Measurements from ENCODE around the gene SCUBE1. TPM values are rescaled to one million over a fixed set of nuclear protein-coding genes. Genes with fewer than 3 reads are reported as not detected.

SCUBE1 gene
- total RNA-seq, 5 donors from 2014 or later (not counting 1 experiment from before 2014, with no cell fraction given) = 0.03 to 0.10 TPM; not detected in 3

DNA sequence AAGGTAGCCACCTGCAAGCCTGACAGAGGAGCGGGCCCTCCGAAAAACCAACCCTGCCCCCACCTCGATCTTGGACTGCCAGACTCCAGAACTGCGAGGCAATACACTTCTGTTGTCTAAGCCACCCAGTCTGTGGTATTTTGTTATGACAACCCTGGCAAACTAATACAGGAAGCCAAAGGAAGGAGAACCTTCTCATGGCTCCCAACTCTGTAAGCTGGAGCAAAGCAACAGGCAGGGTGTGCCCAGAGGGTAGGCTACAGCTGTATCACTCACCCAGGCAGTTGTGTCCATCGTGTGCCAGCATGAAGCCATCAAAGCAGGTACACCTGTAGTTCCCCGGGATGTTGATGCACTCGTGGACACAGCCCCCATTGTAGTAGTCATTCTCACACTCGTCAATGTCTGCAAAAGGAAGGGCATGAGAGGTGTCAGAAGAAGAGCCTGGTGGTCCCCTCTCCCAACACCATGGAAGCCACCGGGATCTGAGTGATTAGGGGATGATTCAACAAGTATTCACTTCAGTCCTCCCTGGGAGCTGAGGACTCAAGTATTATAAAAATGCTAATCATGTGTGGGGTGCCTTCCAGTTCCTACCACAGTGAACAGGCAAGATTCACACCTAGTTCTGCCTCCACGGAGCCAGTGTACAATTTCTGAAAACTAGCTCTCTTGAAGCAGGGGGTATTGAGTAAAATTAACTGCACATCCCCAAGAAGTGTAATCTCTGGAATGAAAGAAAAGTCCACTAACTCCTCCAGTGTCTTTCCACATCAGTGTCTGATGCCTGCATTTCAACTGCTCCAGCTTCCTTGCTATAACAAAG lies 23.3 kb downstream of the SCUBE1 start:
- Histone ChIP-seq H3K36me3 (ENCODE audit: control insufficient read depth in 2 of 2, extremely low read depth in 1 of 2, insufficient read depth in 1 of 2, low read length in 1 of 2) (no peaks in the 10 kb centered on the region), H3K27me3 (replicated peaks in 1 of 2; ENCODE audit: control insufficient read depth in 2 of 2, extremely low read depth in 1 of 2, insufficient read depth in 2 of 2, low read length in 1 of 2) (peaks cover 0 to under 1% of the 10 kb centered on the region in 2 experiments), H3K27ac (ENCODE audit: low read length) (no peak overlapping the region), H3K4me3 (ENCODE audit: control insufficient read depth in 1 of 2, extremely low read depth in 1 of 2, low read length in 1 of 2) (no peak overlapping the region), H3K4me1 (ENCODE audit: control insufficient read depth in 1 of 2, extremely low read depth in 1 of 2, insufficient read depth in 2 of 2, low read length in 2 of 2) (peaks cover 0 to 6% of the 10 kb centered on the region in 2 experiments), H3K9me3 (no peaks in the 10 kb centered on the region)
- whole genome bisulfite sequencing (ENCODE audit: insufficient coverage) = 75% methylated on average over 4 of the region's 10 CpGs
- POLR2A ChIA-PET = no interaction called here
- H3K4me3 Mint-ChIP-seq = no peak overlapping the region
- no peak for ATAC-seq (replicated peaks in 1 of 4)
- H3K27me3 Mint-ChIP-seq = no peaks in the 10 kb centered on the region
- peaks cover 2 to 8% (median 2%) of the 10 kb centered on the region in 3 donors for H3K4me1 Mint-ChIP-seq
- no peaks in the 10 kb centered on the region for H3K9me3 Mint-ChIP-seq
- no peak overlapping the region for H3K27ac Mint-ChIP-seq
- H3K36me3 Mint-ChIP-seq = no peaks in the 10 kb centered on the region
- CTCF ChIA-PET = no interaction called here
- DNase-seq = no peak

DNA sequence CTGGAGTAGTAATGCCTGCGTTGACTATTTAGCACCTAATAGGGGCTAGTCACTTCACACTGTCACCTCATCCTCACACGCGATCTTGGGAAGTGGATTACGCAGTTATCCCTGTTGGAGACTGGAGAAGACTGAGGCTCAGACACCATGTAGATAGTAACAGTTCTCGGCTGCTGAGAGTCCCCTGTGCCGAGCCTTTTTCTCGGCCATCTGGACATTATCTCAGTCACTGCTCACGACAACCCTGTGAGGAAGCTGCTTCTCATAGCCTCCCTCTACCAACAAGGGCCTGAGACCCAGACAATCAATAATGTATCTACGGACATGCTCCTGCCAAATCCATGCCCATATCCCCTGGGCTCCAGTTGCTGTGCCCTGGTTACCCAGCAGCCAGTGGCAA lies 25.9 kb downstream of the SCUBE1 start:
- H3K27me3 Mint-ChIP-seq = peaks cover 2 to 8% of the 10 kb centered on the region in 2 donors
- Histone ChIP-seq H3K27ac (ENCODE audit: low read length) (no peak overlapping the region), H3K4me1 (ENCODE audit: control insufficient read depth in 1 of 2, extremely low read depth in 1 of 2, insufficient read depth in 2 of 2, low read length in 2 of 2) (peaks cover 0 to 6% of the 10 kb centered on the region in 2 experiments), H3K4me3 (ENCODE audit: control insufficient read depth in 1 of 2, extremely low read depth in 1 of 2, low read length in 1 of 2) (no peak overlapping the region), H3K9me3 (no peaks in the 10 kb centered on the region), H3K27me3 (replicated peaks in 1 of 2; ENCODE audit: control insufficient read depth in 2 of 2, extremely low read depth in 1 of 2, insufficient read depth in 2 of 2, low read length in 1 of 2) (peaks cover 0 to 4% of the 10 kb centered on the region in 2 experiments), H3K36me3 (ENCODE audit: control insufficient read depth in 2 of 2, extremely low read depth in 1 of 2, insufficient read depth in 1 of 2, low read length in 1 of 2) (no peaks in the 10 kb centered on the region)
- DNase-seq (no peak), ATAC-seq (replicated peaks in 1 of 4) (no peak)
- no peaks in the 10 kb centered on the region for H3K9me3 Mint-ChIP-seq
- H3K27ac Mint-ChIP-seq = no peak overlapping the region
- peaks cover 2 to 8% (median 2%) of the 10 kb centered on the region in 3 donors for H3K4me1 Mint-ChIP-seq
- no peak overlapping the region for H3K4me3 Mint-ChIP-seq
- 87% methylated on average over 3 of the region's 9 CpGs for WGBS (ENCODE audit: insufficient coverage)
- ChIA-PET POLR2A (no interaction called here), CTCF (no interaction called here)
- H3K36me3 Mint-ChIP-seq = no peaks in the 10 kb centered on the region

DNA sequence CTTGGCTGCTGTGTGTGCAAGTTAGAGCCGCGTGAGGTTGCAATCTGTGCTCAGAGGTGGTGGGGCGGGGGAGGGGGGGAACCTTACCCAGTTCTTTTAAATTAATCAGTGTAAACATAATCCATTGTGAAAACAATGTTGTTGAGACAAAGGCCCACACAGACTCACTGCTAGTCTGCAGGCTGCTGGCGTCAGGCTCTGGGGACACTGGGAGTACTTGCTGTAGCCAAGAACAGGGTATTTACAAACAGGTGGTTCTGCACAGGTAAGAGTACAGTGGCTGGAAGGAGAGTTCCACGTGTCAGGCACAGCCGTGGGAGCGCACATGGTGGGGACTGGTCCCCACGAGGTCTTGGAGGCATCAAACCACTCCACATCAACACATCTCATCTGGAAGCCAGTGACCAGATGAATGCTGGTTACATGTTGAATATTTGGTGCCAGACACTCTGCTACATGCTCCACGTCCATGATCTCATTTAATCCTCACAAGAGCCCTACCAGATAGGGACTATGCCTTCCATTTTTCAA lies 27.4 kb downstream of the SCUBE1 start:
- ChIA-PET CTCF (no interaction called here), POLR2A (no interaction called here)
- Histone ChIP-seq H3K36me3 (ENCODE audit: control insufficient read depth in 2 of 2, extremely low read depth in 1 of 2, insufficient read depth in 1 of 2, low read length in 1 of 2) (no peaks in the 10 kb centered on the region), H3K27ac (ENCODE audit: low read length) (no peak overlapping the region), H3K4me3 (ENCODE audit: control insufficient read depth in 1 of 2, extremely low read depth in 1 of 2, low read length in 1 of 2) (no peak overlapping the region), H3K27me3 (replicated peaks in 1 of 2; ENCODE audit: control insufficient read depth in 2 of 2, extremely low read depth in 1 of 2, insufficient read depth in 2 of 2, low read length in 1 of 2) (peaks cover 0 to 5% of the 10 kb centered on the region in 2 experiments), H3K4me1 (ENCODE audit: control insufficient read depth in 1 of 2, extremely low read depth in 1 of 2, insufficient read depth in 2 of 2, low read length in 2 of 2) (no peaks in the 10 kb centered on the region), H3K9me3 (no peaks in the 10 kb centered on the region)
- H3K4me1 Mint-ChIP-seq = peaks cover 0 to 2% (median 1%) of the 10 kb centered on the region in 3 donors
- peaks cover 4 to 8% of the 10 kb centered on the region in 2 donors for H3K27me3 Mint-ChIP-seq
- ATAC-seq (replicated peaks in 1 of 4) (no peak), DNase-seq (no peak)
- H3K27ac Mint-ChIP-seq = no peak overlapping the region
- no peaks in the 10 kb centered on the region for H3K9me3 Mint-ChIP-seq
- H3K36me3 Mint-ChIP-seq = no peaks in the 10 kb centered on the region
- H3K4me3 Mint-ChIP-seq = no peak overlapping the region
- WGBS (ENCODE audit: insufficient coverage) = 89% methylated on average over 1 of the region's 9 CpGs

DNA sequence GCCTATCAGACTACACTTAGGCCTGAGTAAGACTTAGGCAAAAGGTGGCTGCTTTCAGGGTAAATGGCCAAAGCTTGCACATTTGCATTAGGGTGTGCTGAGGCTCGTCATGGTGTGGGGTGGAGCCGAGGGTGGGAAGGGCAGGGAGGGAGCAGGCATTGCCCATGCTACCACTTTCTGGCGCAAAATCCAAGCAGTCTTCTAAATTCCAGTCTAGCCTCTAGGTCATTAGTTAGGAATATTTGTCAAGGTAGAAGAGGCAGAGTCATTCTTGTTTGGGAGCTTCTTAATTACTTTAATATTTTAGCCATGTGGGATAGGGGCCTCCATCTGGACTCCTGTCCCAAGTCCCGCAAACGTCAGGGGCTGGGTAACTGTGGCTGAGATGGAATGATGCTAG lies 28.6 kb downstream of the SCUBE1 start:
- no peaks in the 10 kb centered on the region for H3K9me3 Mint-ChIP-seq

DNA sequence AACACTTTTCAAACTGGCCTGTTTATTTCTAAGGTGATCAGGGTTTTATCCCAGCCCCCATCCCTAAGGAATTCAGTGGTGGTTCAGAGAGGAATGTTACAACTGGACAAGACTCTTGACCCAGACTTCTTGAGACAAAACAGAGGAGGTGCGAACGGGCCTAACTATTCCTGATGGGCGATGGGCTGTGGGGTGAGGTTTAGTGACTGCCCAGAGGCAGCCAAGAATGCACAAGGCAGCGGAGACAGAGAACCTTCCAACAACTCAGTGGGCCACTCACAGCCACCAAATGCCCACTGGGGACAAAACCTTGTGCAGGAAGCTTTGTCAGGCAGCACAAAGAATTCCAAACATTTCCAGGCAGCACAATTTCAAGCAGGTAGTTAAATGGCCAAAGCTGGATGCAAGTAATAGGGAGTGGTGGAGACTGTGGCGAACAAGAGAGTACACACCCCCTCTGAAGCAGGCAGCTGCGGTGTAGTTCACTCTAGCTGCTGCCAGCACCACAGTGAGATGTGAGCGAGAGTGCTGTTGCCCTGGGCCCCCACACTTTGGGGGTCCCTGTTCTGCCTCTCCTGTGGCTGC lies 29.2 kb downstream of the SCUBE1 start:
- no peak overlapping the region for H3K27ac ChIP-seq (ENCODE audit: low read length)
- Mint-ChIP-seq H3K4me3 (no peak overlapping the region), H3K9me3 (no peaks in the 10 kb centered on the region), H3K27ac (no peak overlapping the region), H3K27me3 (peaks cover 10 to 17% of the 10 kb centered on the region in 2 donors), H3K4me1 (no peaks in the 10 kb centered on the region), H3K36me3 (no peaks in the 10 kb centered on the region)
- ChIA-PET POLR2A (no interaction called here), CTCF (no interaction called here)
- H3K36me3 ChIP-seq (ENCODE audit: control insufficient read depth in 2 of 2, extremely low read depth in 1 of 2, insufficient read depth in 1 of 2, low read length in 1 of 2) = no peaks in the 10 kb centered on the region
- no peak overlapping the region for H3K4me3 ChIP-seq (ENCODE audit: control insufficient read depth in 1 of 2, extremely low read depth in 1 of 2, low read length in 1 of 2)
- no peaks in the 10 kb centered on the region for H3K9me3 ChIP-seq
- H3K27me3 ChIP-seq (replicated peaks in 1 of 2; ENCODE audit: control insufficient read depth in 2 of 2, extremely low read depth in 1 of 2, insufficient read depth in 2 of 2, low read length in 1 of 2) = peaks cover 0 to 13% of the 10 kb centered on the region in 2 experiments
- DNase-seq (no peak), ATAC-seq (replicated peaks in 1 of 4) (no peak)
- WGBS (ENCODE audit: insufficient coverage) = 90% methylated on average over 2 of the region's 7 CpGs
- no peaks in the 10 kb centered on the region for H3K4me1 ChIP-seq (ENCODE audit: control insufficient read depth in 1 of 2, extremely low read depth in 1 of 2, insufficient read depth in 2 of 2, low read length in 2 of 2)

More for the DNA sequence above, 28.6 kb downstream of the SCUBE1 start:
- Mint-ChIP-seq H3K27ac (no peak overlapping the region), H3K4me3 (no peak overlapping the region), H3K4me1 (no peaks in the 10 kb centered on the region), H3K36me3 (no peaks in the 10 kb centered on the region), H3K27me3 (peaks cover 10 to 15% of the 10 kb centered on the region in 2 donors)
- Histone ChIP-seq H3K4me1 (ENCODE audit: control insufficient read depth in 1 of 2, extremely low read depth in 1 of 2, insufficient read depth in 2 of 2, low read length in 2 of 2) (no peaks in the 10 kb centered on the region), H3K9me3 (no peaks in the 10 kb centered on the region), H3K27ac (ENCODE audit: low read length) (no peak overlapping the region), H3K27me3 (replicated peaks in 1 of 2; ENCODE audit: control insufficient read depth in 2 of 2, extremely low read depth in 1 of 2, insufficient read depth in 2 of 2, low read length in 1 of 2) (peaks cover 0 to 12% of the 10 kb centered on the region in 2 experiments), H3K4me3 (ENCODE audit: control insufficient read depth in 1 of 2, extremely low read depth in 1 of 2, low read length in 1 of 2) (no peak overlapping the region), H3K36me3 (ENCODE audit: control insufficient read depth in 2 of 2, extremely low read depth in 1 of 2, insufficient read depth in 1 of 2, low read length in 1 of 2) (no peaks in the 10 kb centered on the region)
- no peak for ATAC-seq (replicated peaks in 1 of 4)
- 57% methylated on average over 2 of the region's 5 CpGs for WGBS (ENCODE audit: insufficient coverage)
- POLR2A ChIA-PET = no interaction called here
- no peak for DNase-seq
- CTCF ChIA-PET = no interaction called here

DNA sequence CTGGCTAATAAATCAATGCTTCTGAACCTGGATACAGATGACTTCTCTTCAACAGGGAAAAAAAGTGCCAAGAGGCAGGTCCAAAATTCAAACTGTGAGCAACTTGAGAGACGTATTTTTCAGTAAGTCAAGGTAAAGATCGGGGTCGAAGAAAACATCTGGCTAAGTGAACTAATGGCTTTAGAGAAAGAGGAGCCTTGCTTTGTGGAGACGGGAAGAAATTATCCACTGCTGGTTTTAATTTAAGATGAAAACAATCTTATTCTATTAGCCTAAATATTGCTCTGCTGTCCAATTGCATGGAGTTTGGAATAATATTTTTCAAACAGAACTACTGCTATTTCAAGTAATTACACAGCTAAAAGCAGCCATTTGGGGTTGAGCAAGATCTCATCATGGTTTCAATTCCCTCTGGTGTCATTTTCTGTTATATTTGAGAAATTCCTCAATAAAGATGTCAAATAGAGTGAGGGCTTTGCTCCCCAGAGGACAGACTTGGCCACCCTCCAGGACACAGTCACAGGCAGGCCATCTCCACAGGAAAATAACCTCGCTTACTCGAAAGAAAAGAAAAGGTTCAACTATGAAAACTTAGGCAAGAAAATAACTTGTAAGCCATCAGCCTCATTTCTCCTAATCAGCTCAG lies 29.8 kb downstream of the SCUBE1 start:
- Mint-ChIP-seq H3K27me3 (peaks cover 10 to 20% of the 10 kb centered on the region in 2 donors), H3K27ac (no peak overlapping the region), H3K4me1 (no peaks in the 10 kb centered on the region), H3K4me3 (no peak overlapping the region), H3K9me3 (no peaks in the 10 kb centered on the region), H3K36me3 (no peaks in the 10 kb centered on the region)
- Histone ChIP-seq H3K27me3 (replicated peaks in 1 of 2; ENCODE audit: control insufficient read depth in 2 of 2, extremely low read depth in 1 of 2, insufficient read depth in 2 of 2, low read length in 1 of 2) (peaks cover 0 to 13% of the 10 kb centered on the region in 2 experiments), H3K4me3 (ENCODE audit: control insufficient read depth in 1 of 2, extremely low read depth in 1 of 2, low read length in 1 of 2) (no peak overlapping the region), H3K9me3 (no peaks in the 10 kb centered on the region), H3K27ac (ENCODE audit: low read length) (no peak overlapping the region), H3K4me1 (ENCODE audit: control insufficient read depth in 1 of 2, extremely low read depth in 1 of 2, insufficient read depth in 2 of 2, low read length in 2 of 2) (no peaks in the 10 kb centered on the region), H3K36me3 (ENCODE audit: control insufficient read depth in 2 of 2, extremely low read depth in 1 of 2, insufficient read depth in 1 of 2, low read length in 1 of 2) (no peaks in the 10 kb centered on the region)
- CTCF ChIA-PET = no interaction called here
- DNase-seq (no peak), ATAC-seq (replicated peaks in 1 of 4) (no peak)
- POLR2A ChIA-PET = no interaction called here
- 80% methylated on average over 1 of the region's 6 CpGs for WGBS (ENCODE audit: insufficient coverage)

Data from T-cell (primary cell).